GM12878 (cell line): ENCODE results near the gene CCDC51. TPM values are rescaled to one million over a fixed set of nuclear protein-coding genes. Genes with fewer than 3 reads are reported as not detected.

Source experiments
- ATAC-seq: fragments of 200-7000 bp; cut with Tn5 transposase; 3 replicates; pipeline ENCODE4 v1.9.1; 2020; ENCODE audit warnings: mild to moderate bottlenecking, moderate library complexity
- BruUV-seq: library from RNA; stranded (reverse); fragments of 400-500 nt; replicated peaks from 2 replicates; lab custom pipeline; 2021; lab: Mats Ljungman, UMichigan
- CTCF ChIA-PET: fragments of 300-600 bp; sonication (Branson Sonifier 250); formaldehyde crosslinking; extraction: SDS; loops from one replicate; lab custom pipeline; 2021; ENCODE audit warnings: inconsistent platforms; lab: Yijun Ruan, JAX
- POLR2A ChIA-PET: fragments of 350-600 bp; formaldehyde crosslinking; extraction: SDS; loops from one replicate; lab custom pipeline; 2021; ENCODE audit warnings: inconsistent platforms; lab: Charles Lee
- RAD21 ChIA-PET: fragments of 300-600 bp; sonication (Branson Sonifier 250); formaldehyde crosslinking; loops from one replicate; lab custom pipeline; 2023; ENCODE audit warnings: antibody characterized with exemption; ENCODE audit not compliant: unreplicated experiment; lab: Charles Lee
- SMC1A ChIA-PET: fragments of 300-600 bp; sonication (Branson Sonifier 250); formaldehyde crosslinking; loops from one replicate; lab custom pipeline; 2023; ENCODE audit not compliant: unreplicated experiment, uncharacterized antibody; lab: Charles Lee
- DNase-seq: peaks from one replicate; pipeline ENCODE4 v3.0.0-alpha.2; 2011; ENCODE audit warnings: low read depth, low spot score
- FAIRE-seq: peaks from 3 replicates; lab custom pipeline; 2011; peaks lifted over from hg19 to GRCh38; lab: Jason Lieb, UNC
- H2AFZ ChIP-seq: 2 replicates; pipeline ENCODE4 v1.6.0; 2011; ENCODE audit warnings: low read depth, low read length, control low read depth; ENCODE audit not compliant: control insufficient read depth
- H3K27ac ChIP-seq: 2 replicates; pipeline ENCODE4 v1.5.1; 2011; ENCODE audit warnings: control low read depth; ENCODE audit not compliant: control insufficient read depth, insufficient read depth
- H3K27me3 ChIP-seq, 2 experiments: replicated peaks in 1 of 2; 2 replicates each; pipeline versions ENCODE4 v1.6.0 to v1.6.1; 2011; ENCODE audit warnings: low read length in 1 of 2; ENCODE audit not compliant: control insufficient read depth in 2 of 2, insufficient read depth in 2 of 2
- H3K36me3 ChIP-seq, 2 experiments: 2 replicates each; pipeline ENCODE4 v1.5.1; 2011; ENCODE audit warnings: low read length in 1 of 2; ENCODE audit not compliant: control insufficient read depth in 2 of 2, insufficient read depth in 2 of 2
- H3K4me1 ChIP-seq: 2 replicates; pipeline ENCODE4 v1.6.1; 2011; ENCODE audit warnings: mild to moderate bottlenecking, low read length, moderate library complexity, mixed read lengths; ENCODE audit not compliant: control insufficient read depth, insufficient read depth
- H3K4me2 ChIP-seq: 2 replicates; pipeline ENCODE4 v1.6.0; 2011; ENCODE audit warnings: control low read depth; ENCODE audit not compliant: control insufficient read depth, insufficient read depth
- H3K4me3 ChIP-seq: fragments of 200-600 bp; sonication (generic); 2 replicates; pipeline ENCODE4 v1.5.1; 2016
- H3K79me2 ChIP-seq: 2 replicates; pipeline ENCODE4 v1.6.0; 2011; ENCODE audit warnings: low read length; ENCODE audit not compliant: control insufficient read depth, insufficient read depth
- H3K9ac ChIP-seq: 2 replicates; pipeline ENCODE4 v1.8.0; 2011; ENCODE audit warnings: low read length, control low read depth, mixed read lengths; ENCODE audit not compliant: control insufficient read depth, insufficient read depth
- H3K9me3 ChIP-seq: replicated peaks from 3 replicates; pipeline ENCODE4 v1.5.1; 2011; ENCODE audit warnings: mild to moderate bottlenecking, low read length; ENCODE audit not compliant: control insufficient read depth, insufficient read depth
- H4K20me1 ChIP-seq: 2 replicates; pipeline ENCODE4 v1.6.0; 2011; ENCODE audit not compliant: control insufficient read depth, insufficient read depth
- BHLHE40 ChIP-seq, 2 experiments: fragments of 450-650 bp in 1 of 2; IDR thresholded peaks; 2 replicates each; pipeline ENCODE4 v1.6.1; 2011 to 2017; ENCODE audit warnings: low read depth in 2 of 2, borderline replicate concordance in 1 of 2, improper control_type of control experiment in 1 of 2, low read length in 1 of 2, mild to moderate bottlenecking in 1 of 2
- CREM ChIP-seq: IDR thresholded peaks from 2 replicates; pipeline ENCODE4 v1.6.1; 2014; ENCODE audit warnings: antibody characterized with exemption, low read depth
- EGR1 ChIP-seq, 2 experiments: IDR thresholded peaks; 1 replicate in 1 of 2; 2 replicates in 1 of 2; pipeline ENCODE4 v1.6.1; 2011 to 2012; ENCODE audit warnings: low read depth in 2 of 2, low read length in 2 of 2, borderline replicate concordance in 1 of 2, mild to moderate bottlenecking in 1 of 2, moderate library complexity in 1 of 2
- IKZF2 ChIP-seq, 2 experiments: fragments of 450-650 bp; IDR thresholded peaks; 2 replicates each; pipeline ENCODE4 v1.6.1; 2017; ENCODE audit warnings: mild to moderate bottlenecking in 2 of 2, moderate library complexity in 2 of 2
- IRF5 ChIP-seq: fragments of 450-650 bp; IDR thresholded peaks from 2 replicates; pipeline ENCODE4 v1.6.1; 2017; ENCODE audit warnings: borderline replicate concordance
- KDM1A ChIP-seq: fragments of 200-600 bp; sonication (generic); IDR thresholded peaks from 2 replicates; pipeline ENCODE4 v1.6.1; 2016; ENCODE audit warnings: borderline replicate concordance
- MAX ChIP-seq: IDR thresholded peaks from 2 replicates; pipeline ENCODE4 v1.6.1; 2012; ENCODE audit warnings: low read depth, low read length, improper control_type of control experiment
- NFIC ChIP-seq: IDR thresholded peaks from 2 replicates; pipeline ENCODE4 v1.6.1; 2012; ENCODE audit warnings: low read depth, mild to moderate bottlenecking, inconsistent platforms, low read length, moderate library complexity
- NFXL1 ChIP-seq: fragments of 450-650 bp; IDR thresholded peaks from 2 replicates; pipeline ENCODE4 v1.6.1; 2017; ENCODE audit warnings: antibody characterized with exemption, mild to moderate bottlenecking, borderline replicate concordance
- NKRF ChIP-seq: fragments of 450-650 bp; conservative IDR thresholded peaks from 2 replicates; pipeline ENCODE4 v1.6.1; 2017; ENCODE audit warnings: mild to moderate bottlenecking, moderate library complexity
- PML ChIP-seq: IDR thresholded peaks from 2 replicates; pipeline ENCODE4 v1.6.1; 2012; ENCODE audit warnings: low read length, inconsistent platforms
- POLR2A ChIP-seq: IDR thresholded peaks from 2 replicates; pipeline ENCODE4 v1.6.1; 2011; ENCODE audit warnings: low read depth, mild to moderate bottlenecking, low read length
- RCOR1 ChIP-seq: conservative IDR thresholded peaks from 2 replicates; pipeline ENCODE4 v1.6.1; 2012; ENCODE audit warnings: low read depth, low read length, improper control_type of control experiment
- RELA ChIP-seq: fragments of 450-650 bp; IDR thresholded peaks from 2 replicates; pipeline ENCODE4 v1.8.0; 2014; ENCODE audit warnings: borderline replicate concordance; ENCODE audit not compliant: partially characterized antibody
- SREBF1 ChIP-seq: IDR thresholded peaks from 2 replicates; pipeline ENCODE4 v1.6.1; 2012; ENCODE audit warnings: mild to moderate bottlenecking, low read length
- TCF12 ChIP-seq: IDR thresholded peaks from 2 replicates; pipeline ENCODE4 v1.6.1; 2011; ENCODE audit warnings: low read depth, mild to moderate bottlenecking, low read length
- ZBED1 ChIP-seq: IDR thresholded peaks from 2 replicates; pipeline ENCODE4 v1.6.1; 2016; ENCODE audit warnings: borderline replicate concordance
- ZNF207 ChIP-seq: fragments of 450-650 bp; IDR thresholded peaks from 2 replicates; pipeline ENCODE4 v1.6.1; 2014; ENCODE audit warnings: antibody characterized with exemption, mild to moderate bottlenecking, borderline replicate concordance
- ZZZ3 ChIP-seq: IDR thresholded peaks from 2 replicates; pipeline ENCODE4 v1.6.1; 2011; ENCODE audit warnings: low read depth; ENCODE audit not compliant: control insufficient read depth, insufficient read length
- WGBS: methylation state at CpG from one replicate; pipeline ENCODE4 v1.1.6; 2016; ENCODE audit warnings: low lambda C conversion rate; ENCODE audit not compliant: insufficient replicate concordance, insufficient coverage; ENCODE audit errors: missing lambda C conversion rate; 5-methylcytosine and 5-hydroxymethylcytosine counted together
- in situ Hi-C: fragments of 300-500 bp; cut with MboI; formaldehyde crosslinking; loops from 9 replicates; pipeline ENCODE4 v1.14.3; 2018; ENCODE audit warnings: mixed read lengths
- intact Hi-C: fragments of 100-400 bp; cut with micrococcal nuclease; formaldehyde crosslinking; loops from one replicate; pipeline ENCODE4 v1.14.2; 2022; ENCODE audit not compliant: unreplicated experiment
- polyA plus RNA-seq, 11 experiments: library from polyadenylated mRNA; depleted of rRNA in 4 of 11; unstranded in 6 of 11; stranded (reverse) in 5 of 11; fragments of >200 nt; fragmentation: Nextera tagmentation in 4 of 11; fragmentation: Illumina TruSeq in 1 of 11; extraction: Ambion mirVana in 4 of 11; extraction: Trizol in 1 of 11; gene quantifications; 1 replicate in 1 of 11; 2 replicates in 10 of 11; pipeline versions ENCODE4 v1.2.1 to v1.2.3, GENCODE V29; 2011 to 2016; ENCODE audit warnings: inconsistent platforms in 2 of 11, missing spikeins in 2 of 11, low read depth in 1 of 11
- total RNA-seq, 4 experiments: library from RNA; depleted of rRNA in 3 of 4; stranded (reverse); fragments of >200 nt in 3 of 4; fragmentation: Illumina TruSeq in 1 of 4; extraction: Trizol in 1 of 4; gene quantifications; 2 replicates each; pipeline versions ENCODE4 v1.2.1 to v1.2.3, GENCODE V29; 2013 to 2021

The CCDC51 gene
- total and polyA plus RNA-seq, 10 of the 15 experiments (the other 5 are each of a cell fraction or from before 2014, with no cell fraction given) = 10.6 to 54.9 (median 28.5) TPM

- Histone ChIP-seq H2AFZ (no peak overlapping the region), H3K27ac (no peak overlapping the region), H3K4me1 (no peaks in the 10 kb centered on the region), H3K4me3 (no peak overlapping the region), H3K9ac (no peak overlapping the region), H3K36me3 (no peaks in the 10 kb centered on the region), H3K9me3 (no peaks in the 10 kb centered on the region), H4K20me1 (no peaks in the 10 kb centered on the region), H3K79me2 (no peaks in the 10 kb centered on the region), H3K27me3 (no peaks in the 10 kb centered on the region), H3K4me2 (no peak overlapping the region)
- ATAC-seq = peak; percentile 18; the same call in 1 of the 3 replicates
- intact Hi-C loops = loop anchor here (2.0 kb wide), 1 partner anchor 167 kb away; no protein-coding TSS in a partner anchor
- ChIA-PET CTCF (interaction anchor here (0.7 to 22.0 kb wide), 30 partner anchors 10 to 340 kb away, joined by 3 to 757 read pairs (median 5); partner anchors contain the start of genes ATRIP, CCDC51, NME6 and SLC26A6), RAD21 (interaction anchor here (1.2 to 5.9 kb wide), 12 partner anchors 11 to 285 kb away, joined by 3 to 259 read pairs (median 12); partner anchors contain the start of genes CCDC51, PFKFB4, SLC26A6 and TMA7), POLR2A (interaction anchor here (1.4 to 1.7 kb wide), 2 partner anchors 36 to 40 kb away, joined by 4 to 11 read pairs; partner anchors contain the start of genes CCDC51 and TMA7), SMC1A (interaction anchor here (1.3 to 8.0 kb wide), 17 partner anchors 8 to 205 kb away, joined by 3 to 287 read pairs (median 7); partner anchors contain the start of genes ATRIP, CCDC51, NME6 and TMA7)
- no peak for DNase-seq
- no peak for FAIRE-seq
- BruUV-seq = no TSS peak
- WGBS = 22% methylated on average over 4 of the region's 4 CpGs
- in situ Hi-C loops = loop anchor here (5.0 kb wide), 1 partner anchor 38 kb away; no protein-coding TSS in a partner anchor
- TF ChIP-seq IKZF2 (IDR thresholded peaks at IDR 0.05) (no peak), ZZZ3 (no peak), ZBED1 (no peak), POLR2A (no peak), EGR1 (IDR thresholded peaks at IDR 0.05; ENCODE audit: borderline replicate concordance in 1 of 2, low read depth in 2 of 2, low read length in 2 of 2) (no peak), NFIC (no peak), NKRF (no peak), RCOR1 (no peak), BHLHE40 (IDR thresholded peaks at IDR 0.05; ENCODE audit: borderline replicate concordance in 1 of 2, low read depth in 2 of 2, low read length in 1 of 2) (no peak), SREBF1 (no peak), ZNF207 (no peak), MAX (no peak), NFXL1 (no peak), TCF12 (no peak), IRF5 (no peak), KDM1A (no peak), PML (no peak), RELA (no peak), CREM (no peak)
Measured at GRCh38 chr3:48399387-48400172, 40.3 kb downstream of the CCDC51 start.
